GM20000 (cell line): ENCODE data around the gene PADI4.

ENCODE experiments used
- DNase-seq: peaks from one replicate; pipeline ENCODE4 v3.0.0; 2012; ENCODE audit warnings: low spot score
- CTCF ChIP-seq: IDR thresholded peaks from 2 replicates; pipeline ENCODE4 v1.5.1; 2012; ENCODE audit warnings: mild to moderate bottlenecking, control low read depth; ENCODE audit errors: extremely low read depth, missing control alignments

The PADI4 gene

GRCh38 chr1:17276568-17276967 is 31.4 kb upstream of the PADI4 start:
- no peak for TF ChIP-seq CTCF
- no peak for DNase-seq

DNA sequence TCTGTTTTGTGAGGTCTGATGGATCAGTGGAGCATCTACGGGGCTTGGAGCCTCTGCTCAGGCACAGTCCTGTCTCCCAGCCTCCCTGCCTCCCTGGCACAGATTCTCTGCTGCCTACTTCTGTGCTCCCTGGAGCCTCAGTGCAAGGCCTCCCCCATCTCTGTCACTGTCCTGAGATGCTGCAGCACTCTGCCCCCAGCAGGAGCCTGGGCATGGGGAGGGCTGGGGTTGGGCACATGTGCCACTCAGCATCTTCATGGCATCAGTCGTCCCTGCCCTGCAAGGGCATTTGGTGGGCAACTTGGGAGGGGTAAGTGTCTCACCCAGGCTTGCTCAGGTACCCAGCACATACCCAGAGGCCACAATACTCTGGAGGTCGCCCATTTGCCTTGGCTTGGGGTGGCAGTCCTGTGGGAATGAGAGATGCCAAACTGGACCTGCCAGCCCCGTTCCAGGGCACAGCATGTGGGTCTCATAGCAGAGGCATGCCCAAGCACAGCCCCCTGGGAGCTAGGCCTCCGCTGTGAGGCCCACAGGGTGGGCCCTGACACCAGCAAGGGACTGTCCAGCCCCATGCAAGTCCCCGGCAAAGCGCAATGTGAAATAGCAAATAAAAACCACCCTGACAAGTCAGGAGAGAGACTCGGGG is 30.4 kb upstream of the PADI4 start:
- TF ChIP-seq CTCF: no peak
- DNase-seq: no peak

GRCh38 chr1:17278996-17279830 is 28.8 kb upstream of the PADI4 start:
- TF ChIP-seq CTCF: no peak
- DNase-seq: no peak

DNA sequence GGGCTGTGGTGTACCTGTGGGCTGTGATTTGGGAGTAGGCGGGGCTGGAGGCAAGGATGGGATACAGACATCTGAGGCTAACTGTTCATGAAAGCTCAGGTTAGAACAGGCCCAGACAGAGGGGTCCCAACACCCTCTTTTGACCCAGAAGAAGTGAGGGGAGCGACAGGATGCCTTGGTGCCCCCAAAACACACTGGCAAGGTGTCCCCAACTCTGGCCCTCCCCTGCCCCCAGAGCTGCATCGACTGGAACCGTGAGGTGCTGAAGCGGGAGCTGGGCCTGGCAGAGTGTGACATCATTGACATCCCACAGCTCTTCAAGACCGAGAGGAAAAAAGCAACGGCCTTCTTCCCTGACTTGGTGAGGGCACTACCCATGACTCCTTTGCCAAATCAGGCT is 27.6 kb upstream of the PADI4 start:
- no peak for TF ChIP-seq CTCF
- no peak for DNase-seq

- no peak for TF ChIP-seq CTCF
- no peak for DNase-seq
These were observed 27.1 kb upstream of the PADI4 start for GRCh38 chr1:17280894-17281293.

GRCh38 chr1:17281775-17282181 is 26.2 kb upstream of the PADI4 start:
- DNase-seq: no peak
- no peak for TF ChIP-seq CTCF

DNA sequence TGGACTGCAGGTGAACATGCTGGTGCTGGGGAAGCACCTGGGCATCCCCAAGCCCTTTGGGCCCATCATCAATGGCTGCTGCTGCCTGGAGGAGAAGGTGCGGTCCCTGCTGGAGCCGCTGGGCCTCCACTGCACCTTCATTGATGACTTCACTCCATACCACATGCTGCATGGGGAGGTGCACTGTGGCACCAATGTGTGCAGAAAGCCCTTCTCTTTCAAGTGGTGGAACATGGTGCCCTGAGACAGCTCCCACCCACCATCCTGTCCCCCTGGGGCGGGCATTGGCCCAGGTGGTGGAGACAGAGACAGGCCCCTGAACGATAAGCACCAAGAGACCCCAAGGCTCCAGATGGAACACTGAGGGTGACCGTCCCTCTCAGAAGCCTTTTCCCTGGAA is 25.2 kb upstream of the PADI4 start:
- no peak for DNase-seq
- no peak for TF ChIP-seq CTCF
